Adipocyte (in vitro differentiated cells): ENCODE results near the gene MED12L.
A peak's percentile ranks its signal among the peaks of the same experiment; 100 is the strongest.
"Not testable (repeated sequence)": the region's sequence is repeated elsewhere in the genome, so short reads cannot be mapped to it uniquely, and the experiment has no call there.

Source experiments
- DNase-seq: peaks from one replicate; pipeline ENCODE4 v3.0.0-alpha.2; 2015; ENCODE audit warnings: low read depth
- H3K27me3 ChIP-seq: replicated peaks from 2 replicates; pipeline ENCODE4 v1.7.0; 2013; ENCODE audit warnings: mild to moderate bottlenecking, low read length, moderate library complexity; ENCODE audit not compliant: control insufficient read depth, insufficient read depth
- H3K36me3 ChIP-seq: 2 replicates; pipeline ENCODE4 v1.7.0; 2013; ENCODE audit warnings: low read length, mild to moderate bottlenecking, moderate library complexity; ENCODE audit not compliant: control insufficient read depth, insufficient read depth, severe bottlenecking
- H3K4me1 ChIP-seq: 2 replicates; pipeline ENCODE4 v1.7.0; 2013; ENCODE audit warnings: mild to moderate bottlenecking, low read length, moderate library complexity; ENCODE audit not compliant: control insufficient read depth, insufficient read depth
- H3K4me3 ChIP-seq: 2 replicates; pipeline ENCODE4 v1.7.0; 2013; ENCODE audit warnings: mild to moderate bottlenecking, low read length, moderate library complexity
- H3K9ac ChIP-seq: 2 replicates; pipeline ENCODE4 v1.7.0; 2013; ENCODE audit warnings: mild to moderate bottlenecking, low read length, moderate library complexity
- H3K9me3 ChIP-seq: 2 replicates; pipeline ENCODE4 v1.7.0; 2013; ENCODE audit warnings: mild to moderate bottlenecking, low read length, moderate library complexity; ENCODE audit not compliant: control insufficient read depth

The MED12L gene

DNA sequence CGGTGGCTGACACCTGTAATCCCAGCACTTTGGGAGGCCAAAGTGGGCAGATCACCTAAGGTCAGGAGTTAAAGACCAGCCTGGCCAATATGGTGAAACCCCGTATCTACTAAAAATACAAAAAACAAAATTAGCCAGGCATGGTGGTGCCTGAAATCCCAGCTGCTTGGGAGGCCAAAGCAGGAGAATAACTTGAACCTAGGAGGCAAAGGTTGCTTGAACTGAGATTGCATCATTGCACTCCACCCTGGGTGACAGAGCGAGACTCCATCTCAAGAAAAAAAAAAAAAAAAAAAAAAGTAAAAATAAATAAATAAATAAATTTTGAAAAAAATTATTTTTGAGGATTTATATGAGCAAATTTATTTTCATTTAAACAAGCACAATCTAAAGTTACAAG lies 306.7 kb downstream of the MED12L start:
- not testable (repeated sequence) for DNase-seq, H3K4me1 ChIP-seq, H3K9ac ChIP-seq, H3K27me3 ChIP-seq, H3K9me3 ChIP-seq, H3K36me3 ChIP-seq, H3K4me3 ChIP-seq

DNA sequence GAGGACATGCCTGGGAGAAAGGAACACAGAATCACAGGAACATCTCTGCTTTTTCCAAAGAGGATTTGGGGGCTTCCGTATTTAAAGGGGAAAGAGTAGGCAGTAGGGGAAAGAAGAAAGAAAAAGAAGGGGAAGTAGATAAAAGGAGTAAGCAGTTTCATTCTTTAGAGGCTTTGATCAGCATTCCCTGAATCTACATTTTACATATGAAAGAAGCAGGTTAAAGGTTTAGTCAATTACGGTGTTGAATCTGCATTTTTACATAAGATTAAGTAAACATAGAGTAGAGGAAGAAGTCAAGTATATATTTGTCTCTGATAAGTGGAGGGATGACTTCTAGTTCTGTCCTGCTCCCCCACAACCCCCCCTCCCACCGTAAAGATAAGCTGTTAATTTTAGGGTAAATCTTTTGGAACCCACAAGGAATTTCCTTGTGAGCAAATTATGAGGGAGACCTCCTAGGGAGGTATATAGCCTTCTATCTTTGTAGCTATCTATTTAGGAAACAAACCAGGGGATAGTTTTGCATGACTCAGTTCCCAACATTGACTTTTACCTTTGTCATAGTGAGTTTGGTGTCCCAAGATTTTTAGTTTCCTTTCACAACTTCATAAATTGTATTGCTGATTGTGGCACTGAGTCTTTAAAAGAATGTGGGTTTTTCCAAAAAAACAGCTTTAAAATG lies 307.8 kb downstream of the MED12L start:
- no peaks in the 10 kb centered on the region for H3K27me3 ChIP-seq
- no peak for DNase-seq

DNA sequence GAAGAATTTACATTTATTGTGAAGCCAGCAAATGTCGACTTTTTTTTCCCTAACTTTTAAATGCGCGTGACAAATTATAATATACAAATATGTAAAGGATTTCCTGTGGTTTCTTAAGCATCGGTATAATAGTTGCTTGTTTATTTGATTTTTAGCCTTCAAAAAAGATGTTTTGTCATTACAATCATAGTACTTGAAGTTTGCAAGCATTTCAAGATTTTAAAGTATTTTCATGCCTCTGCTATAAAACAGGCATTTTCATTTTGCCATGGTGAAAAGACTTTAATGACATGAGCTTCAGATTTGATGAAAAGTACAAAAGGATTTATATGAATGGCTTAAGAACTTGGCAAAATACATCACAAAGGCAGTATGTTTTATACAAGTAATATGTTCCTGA lies 308.5 kb downstream of the MED12L start:
- H3K4me1 ChIP-seq = peaks cover 7% of the 10 kb centered on the region
- H3K36me3 ChIP-seq = no peaks in the 10 kb centered on the region
- DNase-seq = peak; percentile 62

More for the DNA sequence above, 307.8 kb downstream of the MED12L start:
- Histone ChIP-seq H3K4me3 (no peak overlapping the region), H3K4me1 (peaks cover 7% of the 10 kb centered on the region), H3K9ac (no peak overlapping the region), H3K9me3 (no peaks in the 10 kb centered on the region), H3K36me3 (no peaks in the 10 kb centered on the region)

DNA sequence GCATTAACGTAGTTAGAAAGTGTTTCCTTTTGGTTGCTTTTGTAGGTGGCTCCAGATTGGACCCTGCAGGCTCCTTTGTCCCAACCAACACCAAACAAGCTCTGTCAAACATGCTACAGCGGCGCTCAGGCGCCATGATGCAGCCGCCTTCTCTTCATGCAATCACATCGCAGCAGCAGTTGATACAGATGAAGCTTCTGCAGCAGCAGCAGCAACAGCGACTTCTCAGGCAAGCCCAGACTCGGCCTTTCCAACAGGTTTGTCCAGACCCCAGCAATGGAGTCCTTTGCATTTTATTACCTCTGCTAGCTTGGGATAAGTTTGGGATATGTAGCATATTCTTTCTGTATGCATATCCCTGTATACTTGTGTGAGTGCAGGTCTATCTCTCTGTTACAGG lies 309.1 kb downstream of the MED12L start:
- H3K4me3 ChIP-seq = no peak overlapping the region
- H3K9me3 ChIP-seq = no peaks in the 10 kb centered on the region
- H3K9ac ChIP-seq = no peak overlapping the region
- no peak for DNase-seq
- peaks cover 7% of the 10 kb centered on the region for H3K4me1 ChIP-seq
- H3K27me3 ChIP-seq = no peaks in the 10 kb centered on the region
- H3K36me3 ChIP-seq = no peaks in the 10 kb centered on the region

More for the DNA sequence above, 308.5 kb downstream of the MED12L start:
- no peak overlapping the region for H3K9ac ChIP-seq
- no peak overlapping the region for H3K4me3 ChIP-seq
- H3K9me3 ChIP-seq = no peaks in the 10 kb centered on the region
- H3K27me3 ChIP-seq = no peaks in the 10 kb centered on the region

DNA sequence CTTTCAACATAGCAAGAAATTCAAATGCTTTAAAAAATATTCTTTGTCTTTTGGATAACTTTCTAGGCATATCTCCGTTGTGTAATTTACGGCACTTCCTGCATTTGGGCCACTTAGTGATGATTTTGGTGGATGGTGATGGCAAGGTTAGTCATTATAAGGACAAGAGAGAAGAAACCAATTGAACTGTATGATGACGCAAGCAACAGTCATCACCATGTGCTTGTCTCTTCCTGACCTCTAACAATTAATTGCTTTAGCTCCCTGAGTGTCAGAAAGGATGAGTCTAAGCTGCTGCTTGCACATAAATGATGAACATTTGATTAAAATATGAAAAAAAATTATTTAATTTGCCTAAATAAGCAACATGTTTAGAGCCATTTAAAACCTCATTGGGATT lies 310.3 kb downstream of the MED12L start:
- H3K36me3 ChIP-seq = no peaks in the 10 kb centered on the region
- H3K4me1 ChIP-seq = peaks cover 7% of the 10 kb centered on the region

DNA sequence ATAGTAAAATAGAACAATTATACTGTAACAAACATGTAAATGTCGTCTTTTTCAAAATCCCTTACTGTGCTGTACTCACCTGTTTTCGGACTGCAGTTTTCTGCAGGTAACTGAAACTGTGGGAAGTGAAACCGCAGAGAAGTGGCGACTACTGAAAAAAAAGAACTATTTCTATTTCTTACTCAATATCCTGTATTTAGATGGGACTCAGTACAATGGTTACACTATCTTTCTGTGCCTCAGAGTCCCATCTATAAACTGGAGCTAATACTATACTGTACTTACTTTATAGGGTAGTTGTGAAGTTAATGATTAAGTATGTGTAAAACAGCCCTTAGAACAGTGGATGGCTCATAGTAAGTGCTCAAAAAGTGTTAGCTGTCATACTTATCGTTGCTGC lies 313.4 kb downstream of the MED12L start:
- Histone ChIP-seq H3K36me3 (no peaks in the 10 kb centered on the region), H3K4me1 (peaks cover 10% of the 10 kb centered on the region), H3K9ac (no peak overlapping the region), H3K4me3 (no peak overlapping the region), H3K27me3 (no peaks in the 10 kb centered on the region), H3K9me3 (no peaks in the 10 kb centered on the region)
- no peak for DNase-seq

More for the DNA sequence above, 310.3 kb downstream of the MED12L start:
- Histone ChIP-seq H3K9ac (no peak overlapping the region), H3K9me3 (no peaks in the 10 kb centered on the region), H3K27me3 (no peaks in the 10 kb centered on the region), H3K4me3 (no peak overlapping the region)
- DNase-seq = no peak

DNA sequence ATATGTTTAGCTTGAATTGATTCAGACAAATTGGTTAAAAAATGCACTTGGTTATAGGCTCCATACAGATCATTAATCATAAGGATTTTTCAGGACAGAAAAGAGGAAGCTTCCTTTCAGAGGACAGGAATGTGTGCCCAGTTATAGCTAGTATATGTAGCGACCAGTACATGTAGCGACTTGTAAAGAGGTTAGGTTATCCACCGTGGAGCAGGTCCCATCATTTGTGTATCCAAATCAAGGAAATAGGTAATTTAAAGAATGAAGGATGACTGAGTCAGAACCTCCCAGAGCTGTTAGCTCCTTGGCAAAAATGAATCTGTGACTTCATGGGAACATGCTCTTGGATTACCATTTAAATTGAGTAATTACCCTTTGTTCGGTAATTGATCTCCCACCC lies 314.9 kb downstream of the MED12L start:
- no peaks in the 10 kb centered on the region for H3K27me3 ChIP-seq
- H3K9me3 ChIP-seq = no peaks in the 10 kb centered on the region
- H3K36me3 ChIP-seq = no peaks in the 10 kb centered on the region
- peaks cover 15% of the 10 kb centered on the region for H3K4me1 ChIP-seq
- no peak overlapping the region for H3K4me3 ChIP-seq
- DNase-seq = no peak
- no peak overlapping the region for H3K9ac ChIP-seq

DNA sequence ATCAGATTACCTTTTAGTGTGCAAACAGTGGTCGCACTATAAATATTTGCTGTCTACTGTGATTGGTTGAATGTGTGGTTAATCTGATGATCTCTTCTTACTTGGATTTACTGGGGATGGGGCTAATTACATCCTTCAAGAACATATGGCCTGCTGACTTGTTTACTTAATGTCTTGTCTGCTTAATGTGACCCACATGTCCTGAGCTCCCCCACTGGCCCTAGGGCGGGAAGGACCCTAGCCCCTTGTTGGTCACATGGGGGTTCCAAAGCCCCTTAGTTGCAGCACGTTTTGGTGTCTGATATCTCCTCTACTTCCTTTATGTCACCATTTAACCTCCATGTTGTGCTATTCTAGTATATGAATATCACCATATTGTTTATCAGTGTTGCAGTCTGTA lies 316.9 kb downstream of the MED12L start:
- Histone ChIP-seq H3K36me3 (no peaks in the 10 kb centered on the region), H3K9ac (no peak overlapping the region), H3K4me3 (no peak overlapping the region), H3K27me3 (no peaks in the 10 kb centered on the region), H3K4me1 (peaks cover 15% of the 10 kb centered on the region), H3K9me3 (no peaks in the 10 kb centered on the region)
- DNase-seq = no peak

DNA sequence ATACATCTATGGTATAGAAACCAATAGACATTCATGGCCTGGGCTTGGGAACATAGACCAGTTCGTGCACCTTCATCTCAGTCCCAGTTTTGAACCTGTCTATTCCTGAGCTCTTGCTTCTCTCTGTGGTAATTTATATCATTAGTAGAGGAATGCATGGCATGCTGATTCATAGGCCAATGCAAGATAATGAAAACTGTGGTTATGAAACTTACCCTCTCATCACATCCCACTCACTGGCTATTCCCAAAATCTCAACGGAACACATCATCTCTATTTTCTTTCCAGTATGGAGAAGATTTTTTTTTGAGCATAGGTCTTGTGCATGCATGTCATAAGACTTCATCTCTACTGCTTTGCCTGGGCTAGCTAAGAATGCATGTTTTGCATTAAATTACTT lies 317.8 kb downstream of the MED12L start:
- DNase-seq = peak; percentile 29
- Histone ChIP-seq H3K36me3 (no peaks in the 10 kb centered on the region), H3K4me1 (peaks cover 15% of the 10 kb centered on the region), H3K4me3 (no peak overlapping the region), H3K9me3 (no peaks in the 10 kb centered on the region), H3K27me3 (no peaks in the 10 kb centered on the region), H3K9ac (no peak overlapping the region)

DNA sequence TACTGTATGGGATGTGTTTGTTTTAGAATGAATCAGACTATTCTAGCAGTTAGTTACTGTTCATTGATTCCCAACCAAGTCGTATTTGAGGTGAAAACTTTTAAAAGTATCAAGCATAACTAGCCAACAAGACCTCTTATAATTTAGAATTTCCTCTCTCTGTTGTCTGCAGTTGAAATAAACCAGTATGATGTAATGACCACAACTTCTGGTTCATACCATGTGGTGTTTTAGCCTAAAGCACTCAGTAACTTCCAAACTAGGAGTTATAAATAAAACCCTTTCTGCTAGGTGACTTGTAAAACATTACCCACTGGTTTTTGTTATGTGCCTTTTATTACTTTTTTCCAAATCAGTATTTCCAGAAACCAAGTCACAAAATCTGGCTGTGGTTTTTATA lies 318.9 kb downstream of the MED12L start:
- DNase-seq = peak; percentile 28
- Histone ChIP-seq H3K4me1 (peaks cover 15% of the 10 kb centered on the region), H3K4me3 (no peak overlapping the region), H3K36me3 (no peaks in the 10 kb centered on the region), H3K9ac (no peak overlapping the region), H3K27me3 (no peaks in the 10 kb centered on the region), H3K9me3 (no peaks in the 10 kb centered on the region)

DNA sequence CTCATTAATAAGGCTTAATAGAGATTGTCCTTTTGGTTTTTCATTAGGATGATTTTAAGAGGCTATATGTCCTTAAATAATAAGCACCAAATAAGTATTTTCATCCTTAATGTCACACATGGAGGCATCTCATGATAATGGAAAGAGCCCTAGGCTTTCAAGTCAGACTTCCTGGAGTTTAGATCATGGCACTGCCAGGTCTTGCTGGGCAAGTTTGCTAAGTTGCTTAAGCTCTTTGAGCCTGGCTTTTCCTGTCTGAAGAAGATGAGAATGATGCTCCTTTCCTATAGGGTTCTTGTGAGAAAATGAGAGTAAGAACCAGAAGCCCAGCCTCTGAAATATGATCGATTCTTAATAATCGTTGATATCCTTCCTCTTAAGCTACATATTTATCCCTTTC lies 322.5 kb downstream of the MED12L start:
- Histone ChIP-seq H3K27me3 (no peaks in the 10 kb centered on the region), H3K9me3 (no peaks in the 10 kb centered on the region), H3K36me3 (no peaks in the 10 kb centered on the region), H3K4me3 (no peak overlapping the region), H3K9ac (no peak overlapping the region), H3K4me1 (peaks cover 15% of the 10 kb centered on the region)
- no peak for DNase-seq
